Retinal pigment epithelial cell (primary cell): ENCODE results near the gene GALNT16.
A peak's percentile ranks its signal among the peaks of the same experiment; 100 is the strongest.

Source experiments
- DNase-seq: peaks from one replicate; pipeline ENCODE4 v3.0.0-alpha.2; 2010; ENCODE audit warnings: low read depth
- H3K4me3 ChIP-seq: 2 replicates; pipeline ENCODE4 v1.5.1; 2011; ENCODE audit warnings: mild to moderate bottlenecking, low read length, control low read depth, moderate library complexity
- CTCF ChIP-seq: conservative IDR thresholded peaks from 2 replicates; pipeline ENCODE4 v1.5.1; 2011; ENCODE audit warnings: low read depth, low read length, control low read depth, inconsistent platforms

The GALNT16 gene

GRCh38 chr14:69321601-69322330 lies 61.8 kb downstream of the GALNT16 start:
- no peak for DNase-seq
- no peak for TF ChIP-seq CTCF
- no peak overlapping the region for H3K4me3 ChIP-seq

- DNase-seq: no peak
- TF ChIP-seq CTCF: no peak
- H3K4me3 ChIP-seq: no peak overlapping the region
These were observed 63.5 kb downstream of the GALNT16 start for GRCh38 chr14:69323266-69323998.

GRCh38 chr14:69323999-69324282 lies 64.0 kb downstream of the GALNT16 start:
- H3K4me3 ChIP-seq: no peak overlapping the region
- DNase-seq: no peak
- no peak for TF ChIP-seq CTCF

GRCh38 chr14:69324341-69324931 lies 64.5 kb downstream of the GALNT16 start:
- TF ChIP-seq CTCF: no peak
- no peak overlapping the region for H3K4me3 ChIP-seq
- no peak for DNase-seq

GRCh38 chr14:69325086-69325485 lies 65.1 kb downstream of the GALNT16 start:
- no peak for DNase-seq
- no peak overlapping the region for H3K4me3 ChIP-seq
- no peak for TF ChIP-seq CTCF

- H3K4me3 ChIP-seq: no peak overlapping the region
- peak; percentile 22 for TF ChIP-seq CTCF
These were observed 65.8 kb downstream of the GALNT16 start for GRCh38 chr14:69325646-69326265.

More at GRCh38 chr14:69325646-69326265, 65.8 kb downstream of the GALNT16 start:
- DNase-seq: no peak
